Fibroblast of villous mesenchyme (primary cell): ENCODE results near the gene SPACA9. TPM values are rescaled to one million over a fixed set of nuclear protein-coding genes. Genes with fewer than 3 reads are reported as not detected.

Experiments
- DNase-seq: peaks from one replicate; pipeline ENCODE4 v3.0.0-alpha.2; 2010; ENCODE audit warnings: low read depth
- H3K4me3 ChIP-seq: 2 replicates; pipeline ENCODE4 v1.5.1; 2011; ENCODE audit warnings: low read depth, mild to moderate bottlenecking, low read length
- CTCF ChIP-seq: IDR thresholded peaks from 2 replicates; pipeline ENCODE4 v1.5.1; 2012; ENCODE audit warnings: low read depth, mild to moderate bottlenecking, low read length; ENCODE audit not compliant: insufficient read depth
- total RNA-seq: library from RNA; depleted of rRNA; stranded (reverse); fragments of >200 nt; gene quantifications from 2 replicates; pipeline ENCODE4 v1.2.3, GENCODE V29; 2012

SPACA9 gene
- total RNA-seq, 1 donor = 2.2 TPM

GRCh38 chr9:132912131-132912530 is 33.4 kb downstream of the SPACA9 start:
- no peak overlapping the region for H3K4me3 ChIP-seq
- no peak for DNase-seq
- no peak for TF ChIP-seq CTCF

- DNase-seq = no peak
- H3K4me3 ChIP-seq = no peak overlapping the region
- TF ChIP-seq CTCF = no peak
Observed at GRCh38 chr9:132914924-132915323, 36.2 kb downstream of the SPACA9 start.

- no peak overlapping the region for H3K4me3 ChIP-seq
- peak; percentile 2 for DNase-seq
- no peak for TF ChIP-seq CTCF
Observed at GRCh38 chr9:132919614-132920268, 41.0 kb downstream of the SPACA9 start.

GRCh38 chr9:132923346-132923902 is 44.7 kb downstream of the SPACA9 start:
- DNase-seq = peak; percentile 66
- TF ChIP-seq CTCF = no peak
- no peak overlapping the region for H3K4me3 ChIP-seq

- H3K4me3 ChIP-seq = no peak overlapping the region
- DNase-seq = no peak
- no peak for TF ChIP-seq CTCF
Observed at GRCh38 chr9:132927704-132928103, 49.0 kb downstream of the SPACA9 start.

GRCh38 chr9:132931178-132931735 is 52.6 kb downstream of the SPACA9 start:
- H3K4me3 ChIP-seq = no peak overlapping the region
- no peak for TF ChIP-seq CTCF
- peak; percentile 39 for DNase-seq

- H3K4me3 ChIP-seq = no peak overlapping the region
- DNase-seq = no peak
- TF ChIP-seq CTCF = no peak
Observed at GRCh38 chr9:132935026-132935425, 56.3 kb downstream of the SPACA9 start.
